HepG2 (cell line): ENCODE data around the gene CERS4.

Source experiments
- AFF4 ChIP-seq: sonication (generic); formaldehyde crosslinking; IDR thresholded peaks from 2 replicates; pipeline ENCODE4 v1.4.0; 2020; ENCODE audit warnings: missing genetic modification reagents
- ARNTL ChIP-seq: sonication (generic); formaldehyde crosslinking; IDR thresholded peaks from 2 replicates; pipeline ENCODE4 v1.4.0; 2020; ENCODE audit warnings: mild to moderate bottlenecking, missing genetic modification reagents
- EP300 ChIP-seq, 3 experiments: sonication (generic) in 1 of 3; formaldehyde crosslinking in 1 of 3; IDR thresholded peaks; 2 replicates each; pipeline versions ENCODE4 v1.5.1 to v1.6.1; 2011 to 2020; ENCODE audit warnings: low read depth in 2 of 3, low read length in 2 of 3, borderline replicate concordance in 1 of 3, improper control_type of control experiment in 1 of 3, mild to moderate bottlenecking in 1 of 3, missing genetic modification reagents in 1 of 3, moderate library complexity in 1 of 3
- FOXA1 ChIP-seq, 2 experiments: fragments of 450-650 bp in 1 of 2; sonication (generic) in 1 of 2; formaldehyde crosslinking in 1 of 2; IDR thresholded peaks; 2 replicates each; pipeline versions ENCODE4 v1.4.0 to v1.6.1; 2016 to 2020; ENCODE audit warnings: missing genetic modification reagents in 1 of 2
- GABPA ChIP-seq, 2 experiments: IDR thresholded peaks; 2 replicates each; pipeline ENCODE4 v1.6.1; 2011 to 2016; ENCODE audit warnings: low read depth in 2 of 2, low read length in 1 of 2, missing biosample characterization in 1 of 2, missing genetic modification characterization in 1 of 2
- SIN3A ChIP-seq: IDR thresholded peaks from 2 replicates; pipeline ENCODE4 v1.6.1; 2011; ENCODE audit warnings: low read depth, mild to moderate bottlenecking, control low read depth, low read length, borderline replicate concordance
- YY1 ChIP-seq: IDR thresholded peaks from 2 replicates; pipeline ENCODE4 v1.6.1; 2011; ENCODE audit warnings: low read length, low read depth, moderate library complexity, mild to moderate bottlenecking; ENCODE audit not compliant: insufficient read depth, insufficient replicate concordance
- ZNF230 ChIP-seq: sonication (generic); formaldehyde crosslinking; IDR thresholded peaks from 2 replicates; pipeline ENCODE4 v1.4.0; 2020; ENCODE audit warnings: mild to moderate bottlenecking, missing genetic modification reagents
- ZNF652 ChIP-seq: IDR thresholded peaks from 2 replicates; pipeline ENCODE4 v1.6.1; 2016; ENCODE audit warnings: low read depth, borderline replicate concordance
- TF ChIP-seq, protein P1 (sequence below): sonication (generic); formaldehyde crosslinking; IDR thresholded peaks from 2 replicates; pipeline ENCODE4 v1.5.0; 2020; ENCODE audit warnings: mild to moderate bottlenecking, missing genetic modification reagents, moderate library complexity
- TF ChIP-seq, protein P2 (sequence below): sonication (generic); formaldehyde crosslinking; IDR thresholded peaks from 2 replicates; pipeline ENCODE4 v1.8.0; 2022; ENCODE audit warnings: mild to moderate bottlenecking, missing genetic modification reagents; ENCODE audit not compliant: insufficient replicate concordance

- no peak for TF ChIP-seq ZNF652 (CRISPR knock-in tag)
- no peak for TF ChIP-seq FOXA1 (IDR thresholded peaks at IDR 0.05)
- TF ChIP-seq FOXA1 (CRISPR knock-in tag; IDR thresholded peaks at IDR 0.05), result no peak
- TF ChIP-seq ARNTL (CRISPR knock-in tag), result no peak
- TF ChIP-seq, protein P1, sequence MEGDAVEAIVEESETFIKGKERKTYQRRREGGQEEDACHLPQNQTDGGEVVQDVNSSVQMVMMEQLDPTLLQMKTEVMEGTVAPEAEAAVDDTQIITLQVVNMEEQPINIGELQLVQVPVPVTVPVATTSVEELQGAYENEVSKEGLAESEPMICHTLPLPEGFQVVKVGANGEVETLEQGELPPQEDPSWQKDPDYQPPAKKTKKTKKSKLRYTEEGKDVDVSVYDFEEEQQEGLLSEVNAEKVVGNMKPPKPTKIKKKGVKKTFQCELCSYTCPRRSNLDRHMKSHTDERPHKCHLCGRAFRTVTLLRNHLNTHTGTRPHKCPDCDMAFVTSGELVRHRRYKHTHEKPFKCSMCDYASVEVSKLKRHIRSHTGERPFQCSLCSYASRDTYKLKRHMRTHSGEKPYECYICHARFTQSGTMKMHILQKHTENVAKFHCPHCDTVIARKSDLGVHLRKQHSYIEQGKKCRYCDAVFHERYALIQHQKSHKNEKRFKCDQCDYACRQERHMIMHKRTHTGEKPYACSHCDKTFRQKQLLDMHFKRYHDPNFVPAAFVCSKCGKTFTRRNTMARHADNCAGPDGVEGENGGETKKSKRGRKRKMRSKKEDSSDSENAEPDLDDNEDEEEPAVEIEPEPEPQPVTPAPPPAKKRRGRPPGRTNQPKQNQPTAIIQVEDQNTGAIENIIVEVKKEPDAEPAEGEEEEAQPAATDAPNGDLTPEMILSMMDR (CRISPR knock-in tag), result no peak
- no peak for TF ChIP-seq EP300 (IDR thresholded peaks at IDR 0.05; ENCODE audit: low read depth in 2 of 2, low read length in 2 of 2)
- no peak for TF ChIP-seq EP300 (CRISPR knock-in tag; IDR thresholded peaks at IDR 0.05; ENCODE audit: borderline replicate concordance)
- no peak for TF ChIP-seq YY1
- no peak for TF ChIP-seq SIN3A
- no peak for TF ChIP-seq GABPA (IDR thresholded peaks at IDR 0.05; ENCODE audit: low read depth, low read length)
- TF ChIP-seq GABPA (CRISPR knock-in tag; IDR thresholded peaks at IDR 0.05; ENCODE audit: low read depth), result no peak
- no peak for TF ChIP-seq AFF4 (CRISPR knock-in tag)
- TF ChIP-seq, protein P2, sequence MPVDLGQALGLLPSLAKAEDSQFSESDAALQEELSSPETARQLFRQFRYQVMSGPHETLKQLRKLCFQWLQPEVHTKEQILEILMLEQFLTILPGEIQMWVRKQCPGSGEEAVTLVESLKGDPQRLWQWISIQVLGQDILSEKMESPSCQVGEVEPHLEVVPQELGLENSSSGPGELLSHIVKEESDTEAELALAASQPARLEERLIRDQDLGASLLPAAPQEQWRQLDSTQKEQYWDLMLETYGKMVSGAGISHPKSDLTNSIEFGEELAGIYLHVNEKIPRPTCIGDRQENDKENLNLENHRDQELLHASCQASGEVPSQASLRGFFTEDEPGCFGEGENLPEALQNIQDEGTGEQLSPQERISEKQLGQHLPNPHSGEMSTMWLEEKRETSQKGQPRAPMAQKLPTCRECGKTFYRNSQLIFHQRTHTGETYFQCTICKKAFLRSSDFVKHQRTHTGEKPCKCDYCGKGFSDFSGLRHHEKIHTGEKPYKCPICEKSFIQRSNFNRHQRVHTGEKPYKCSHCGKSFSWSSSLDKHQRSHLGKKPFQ (CRISPR knock-in tag), result no peak
- no peak for TF ChIP-seq ZNF230 (CRISPR knock-in tag)
Observed at GRCh38 chr19:8174706-8175105, 34.5 kb upstream of the CERS4 start.
